Naive thymus-derived CD4-positive, alpha-beta T cell (primary cell): ENCODE measurements around the gene JSRP1. TPM values are rescaled to one million over a fixed set of nuclear protein-coding genes. Genes with fewer than 3 reads are reported as not detected.

Source experiments
- ATAC-seq: fragments of 150-1000 bp; cut with Tn5 transposase; 2 replicates; pipeline ENCODE4 v1.10.0; 2021; ENCODE audit warnings: mild to moderate bottlenecking, moderate library complexity
- CTCF ChIA-PET: fragments of 350-600 bp; sonication (Branson Sonifier 250); formaldehyde crosslinking; loops from one replicate; lab custom pipeline; 2021; ENCODE audit warnings: antibody characterized with exemption; lab: Charles Lee
- POLR2A ChIA-PET: fragments of 350-600 bp; sonication (Branson Sonifier 250); formaldehyde crosslinking; loops from one replicate; lab custom pipeline; 2021; ENCODE audit warnings: antibody characterized with exemption, inconsistent platforms; lab: Charles Lee
- DNase-seq, 9 donors: peaks; one replicate each; pipeline versions ENCODE4 v3.0.0 to v3.0.0-alpha.2; 2020 to 2022; ENCODE audit warnings: mixed read lengths in 1 of 9
- H3K27ac ChIP-seq: one replicate; pipeline ENCODE4 v1.7.0; 2013; ENCODE audit warnings: mild to moderate bottlenecking, low read depth, low read length, moderate library complexity
- H3K27me3 ChIP-seq, 2 donors: one replicate each; pipeline ENCODE4 v1.7.0; 2013; ENCODE audit warnings: low read length in 2 of 2, mild to moderate bottlenecking in 2 of 2, moderate library complexity in 2 of 2; ENCODE audit not compliant: control insufficient read depth in 2 of 2, insufficient read depth in 2 of 2
- H3K36me3 ChIP-seq, 3 experiments: 1 replicate in 2 of 3; 2 replicates in 1 of 3; pipeline ENCODE4 v1.7.0; 2013; ENCODE audit warnings: low read length in 3 of 3, mild to moderate bottlenecking in 3 of 3, moderate library complexity in 1 of 3; ENCODE audit not compliant: insufficient read depth in 3 of 3, control insufficient read depth in 2 of 3
- H3K4me1 ChIP-seq, 2 donors: one replicate each; pipeline ENCODE4 v1.7.0; 2013; ENCODE audit warnings: low read length in 2 of 2, mild to moderate bottlenecking in 2 of 2, moderate library complexity in 1 of 2; ENCODE audit not compliant: control insufficient read depth in 2 of 2, insufficient read depth in 2 of 2
- H3K4me3 ChIP-seq: 2 replicates; pipeline ENCODE4 v1.7.0; 2013; ENCODE audit warnings: mild to moderate bottlenecking, low read length
- H3K9me3 ChIP-seq, 3 experiments: 1 replicate in 2 of 3; 2 replicates in 1 of 3; pipeline ENCODE4 v1.7.0; 2013; ENCODE audit warnings: low read length in 3 of 3; ENCODE audit not compliant: control insufficient read depth in 2 of 3
- H3K27ac Mint-ChIP-seq, 9 donors: one replicate each; pipeline ENCODE4 v1.8.0; 2020 to 2022; ENCODE audit warnings: mixed read lengths in 9 of 9, mild to moderate bottlenecking in 8 of 9, moderate library complexity in 5 of 9, inconsistent platforms in 2 of 9
- H3K27me3 Mint-ChIP-seq, 5 donors: one replicate each; pipeline ENCODE4 v1.8.0; 2021 to 2022; ENCODE audit warnings: mixed read lengths in 5 of 5, mild to moderate bottlenecking in 1 of 5
- H3K36me3 Mint-ChIP-seq, 5 donors: one replicate each; pipeline ENCODE4 v1.8.0; 2020 to 2022; ENCODE audit warnings: mixed read lengths in 5 of 5, mild to moderate bottlenecking in 3 of 5, inconsistent platforms in 1 of 5
- H3K4me1 Mint-ChIP-seq, 7 donors: one replicate each; pipeline ENCODE4 v1.8.0; 2020 to 2022; ENCODE audit warnings: mixed read lengths in 7 of 7, mild to moderate bottlenecking in 3 of 7, inconsistent platforms in 1 of 7
- H3K4me3 Mint-ChIP-seq, 10 donors: one replicate each; pipeline ENCODE4 v1.8.0; 2020 to 2022; ENCODE audit warnings: mild to moderate bottlenecking in 10 of 10, mixed read lengths in 10 of 10, moderate library complexity in 6 of 10, inconsistent platforms in 2 of 10
- H3K9me3 Mint-ChIP-seq, 11 donors: one replicate each; pipeline ENCODE4 v1.8.0; 2020 to 2022; ENCODE audit warnings: mixed read lengths in 11 of 11, mild to moderate bottlenecking in 4 of 11, inconsistent platforms in 1 of 11, moderate library complexity in 1 of 11
- intact Hi-C, 2 donors: fragments of 100-400 bp; cut with micrococcal nuclease; formaldehyde crosslinking; loops; one replicate each; pipeline ENCODE4 v1.15.1; 2023
- polyA plus RNA-seq, 2 donors: library from polyadenylated mRNA; unstranded; fragments of 300-500 nt; fragmentation: Illumina TruSeq; gene quantifications; one replicate each; pipeline ENCODE4 v1.2.3, GENCODE V29; 2021
- total RNA-seq, 6 experiments: library from RNA in 5 of 6; stranded (reverse) in 5 of 6; gene quantifications; 1 replicate in 5 of 6; 2 replicates in 1 of 6; pipeline ENCODE4 v1.2.3 and lab custom pipeline; 2021 to 2026

Gene JSRP1
- total and polyA plus RNA-seq, 7 experiments from 2014 or later, result 0.24 to 0.54 (median 0.34) TPM; not detected in 3

- ChIA-PET CTCF (no interaction called here), POLR2A (interaction anchor here (0.7 to 9.7 kb wide), 4 partner anchors 10 to 138 kb away, joined by 3 to 163 read pairs (median 4); partner anchors contain the start of genes AMH and JSRP1)
- intact Hi-C loops, result no loop called here
- H3K27ac Mint-ChIP-seq, result no peak overlapping the region
- H3K27me3 Mint-ChIP-seq, result peaks cover 0 to 3% (median 0%) of the 10 kb centered on the region in 5 donors
- Histone ChIP-seq H3K27ac (no peak overlapping the region), H3K4me3 (no peak overlapping the region), H3K27me3 (no peaks in the 10 kb centered on the region), H3K9me3 (no peaks in the 10 kb centered on the region), H3K36me3 (peaks cover 18 to 69% (median 33%) of the 10 kb centered on the region in 3 experiments), H3K4me1 (peaks cover 24 to 27% of the 10 kb centered on the region in 2 donors)
- H3K9me3 Mint-ChIP-seq, result no peaks in the 10 kb centered on the region
- no peak overlapping the region for H3K4me3 Mint-ChIP-seq
- no peak for DNase-seq
- H3K36me3 Mint-ChIP-seq, result peaks cover 0 to 22% (median 6%) of the 10 kb centered on the region in 5 donors
- ATAC-seq, result no peak
- peaks cover 17 to 33% (median 25%) of the 10 kb centered on the region in 7 donors for H3K4me1 Mint-ChIP-seq
Observed at GRCh38 chr19:2245273-2245672, 10.9 kb downstream of the JSRP1 start.

- Mint-ChIP-seq H3K27ac (no peak overlapping the region), H3K9me3 (no peaks in the 10 kb centered on the region), H3K4me3 (no peak overlapping the region), H3K4me1 (peaks cover 25 to 41% (median 32%) of the 10 kb centered on the region in 7 donors), H3K36me3 (peaks cover 4 to 22% (median 10%) of the 10 kb centered on the region in 5 donors), H3K27me3 (no peaks in the 10 kb centered on the region)
- Histone ChIP-seq H3K9me3 (no peaks in the 10 kb centered on the region), H3K27me3 (no peaks in the 10 kb centered on the region), H3K36me3 (peaks cover 18 to 69% (median 33%) of the 10 kb centered on the region in 3 experiments), H3K4me1 (peaks cover 26 to 33% of the 10 kb centered on the region in 2 donors), H3K27ac (no peak overlapping the region), H3K4me3 (no peak overlapping the region)
- ChIA-PET CTCF (no interaction called here), POLR2A (interaction anchor here (0.7 to 9.7 kb wide), 4 partner anchors 11 to 139 kb away, joined by 3 to 163 read pairs (median 4); partner anchors contain the start of genes AMH and JSRP1)
- no peak for ATAC-seq
- intact Hi-C loops, result no loop called here
- DNase-seq, result no peak
Observed at GRCh38 chr19:2244486-2244885, 11.7 kb downstream of the JSRP1 start.

- no peaks in the 10 kb centered on the region for H3K27me3 Mint-ChIP-seq
- peaks cover 18 to 69% (median 31%) of the 10 kb centered on the region in 3 experiments for H3K36me3 ChIP-seq
- peaks cover 6 to 22% (median 12%) of the 10 kb centered on the region in 5 donors for H3K36me3 Mint-ChIP-seq
- no peak overlapping the region for H3K27ac Mint-ChIP-seq
- peaks cover 30 to 37% of the 10 kb centered on the region in 2 donors for H3K4me1 ChIP-seq
- no peak overlapping the region for H3K4me3 ChIP-seq
- no peak overlapping the region for H3K4me3 Mint-ChIP-seq
- H3K27me3 ChIP-seq, result no peaks in the 10 kb centered on the region
- H3K9me3 Mint-ChIP-seq, result peaks cover 0 to 1% (median 0%) of the 10 kb centered on the region in 11 donors
- H3K9me3 ChIP-seq, result no peaks in the 10 kb centered on the region
- ATAC-seq (no peak), DNase-seq (no peak)
- no peak overlapping the region for H3K27ac ChIP-seq
- ChIA-PET CTCF (no interaction called here), POLR2A (interaction anchor here (1.0 to 9.7 kb wide), 2 partner anchors 11 to 28 kb away, joined by 3 to 163 read pairs; partner anchors contain the start of genes AMH and JSRP1)
- H3K4me1 Mint-ChIP-seq, result peaks cover 29 to 45% (median 35%) of the 10 kb centered on the region in 7 donors
- intact Hi-C loops, result no loop called here
Observed at GRCh38 chr19:2244125-2244411, 12.1 kb downstream of the JSRP1 start.

GRCh38 chr19:2243274-2244124 is 12.7 kb downstream of the JSRP1 start:
- no peak for ATAC-seq
- no peaks in the 10 kb centered on the region for H3K27me3 ChIP-seq
- CTCF ChIA-PET, result no interaction called here
- H3K4me3 Mint-ChIP-seq, result peak overlapping the region in 1 of 10 donors; percentile 99
- no peaks in the 10 kb centered on the region for H3K9me3 ChIP-seq
- H3K27me3 Mint-ChIP-seq, result no peaks in the 10 kb centered on the region
- POLR2A ChIA-PET, result interaction anchor here (1.0 to 9.7 kb wide), 2 partner anchors 11 to 29 kb away, joined by 3 to 163 read pairs; partner anchors contain the start of genes AMH and JSRP1
- no peak overlapping the region for H3K27ac Mint-ChIP-seq
- peaks cover 36 to 42% of the 10 kb centered on the region in 2 donors for H3K4me1 ChIP-seq
- peaks cover 6 to 26% (median 14%) of the 10 kb centered on the region in 5 donors for H3K36me3 Mint-ChIP-seq
- H3K4me3 ChIP-seq, result no peak overlapping the region
- H3K4me1 Mint-ChIP-seq, result peaks cover 34 to 51% (median 40%) of the 10 kb centered on the region in 7 donors
- intact Hi-C loops, result no loop called here
- no peak overlapping the region for H3K27ac ChIP-seq
- DNase-seq, result no peak
- peaks cover 18 to 64% (median 31%) of the 10 kb centered on the region in 3 experiments for H3K36me3 ChIP-seq
- peaks cover 0 to 1% (median 0%) of the 10 kb centered on the region in 11 donors for H3K9me3 Mint-ChIP-seq

GRCh38 chr19:2242816-2243215 is 13.4 kb downstream of the JSRP1 start:
- H3K9me3 ChIP-seq, result no peaks in the 10 kb centered on the region
- H3K27ac Mint-ChIP-seq, result peak overlapping the region in 1 of 9 donors; percentile 18
- POLR2A ChIA-PET, result interaction anchor here (1.0 to 9.7 kb wide), 3 partner anchors 12 to 30 kb away, joined by 3 to 163 read pairs (median 135); partner anchors contain the start of genes AMH and JSRP1
- H3K36me3 ChIP-seq, result peaks cover 18 to 58% (median 31%) of the 10 kb centered on the region in 3 experiments
- H3K27me3 ChIP-seq, result no peaks in the 10 kb centered on the region
- DNase-seq, result no peak
- H3K4me1 Mint-ChIP-seq, result peaks cover 34 to 57% (median 45%) of the 10 kb centered on the region in 7 donors
- no peak overlapping the region for H3K4me3 ChIP-seq
- H3K36me3 Mint-ChIP-seq, result peaks cover 7 to 29% (median 20%) of the 10 kb centered on the region in 5 donors
- no peaks in the 10 kb centered on the region for H3K27me3 Mint-ChIP-seq
- peaks cover 43 to 49% of the 10 kb centered on the region in 2 donors for H3K4me1 ChIP-seq
- no peak overlapping the region for H3K27ac ChIP-seq
- ATAC-seq, result no peak
- peak overlapping the region in 4 of 10 donors; percentile 27 to 99 (median 70) for H3K4me3 Mint-ChIP-seq
- peaks cover 0 to 5% (median 0%) of the 10 kb centered on the region in 11 donors for H3K9me3 Mint-ChIP-seq
- CTCF ChIA-PET, result no interaction called here
- intact Hi-C loops, result no loop called here

GRCh38 chr19:2242092-2242537 is 14.1 kb downstream of the JSRP1 start:
- Mint-ChIP-seq H3K36me3 (peaks cover 7 to 29% (median 20%) of the 10 kb centered on the region in 5 donors), H3K27ac (peak overlapping the region in 5 of 9 donors; percentile 18 to 81 (median 29)), H3K9me3 (peaks cover 0 to 5% (median 0%) of the 10 kb centered on the region in 11 donors), H3K4me1 (peaks cover 34 to 62% (median 50%) of the 10 kb centered on the region in 7 donors), H3K4me3 (peak overlapping the region in 9 of 10 donors; percentile 16 to 99 (median 51)), H3K27me3 (no peaks in the 10 kb centered on the region)
- ATAC-seq, result no peak
- no peak for DNase-seq
- ChIA-PET POLR2A (interaction anchor here (6.3 to 9.7 kb wide), 2 partner anchors 13 to 31 kb away, joined by 135 to 163 read pairs; partner anchors contain the start of genes AMH and JSRP1), CTCF (interaction anchor here (0.7 kb wide), 1 partner anchor 151 kb away, joined by 3 read pairs; no protein-coding TSS in a partner anchor)
- Histone ChIP-seq H3K9me3 (no peaks in the 10 kb centered on the region), H3K4me1 (peaks cover 47 to 56% of the 10 kb centered on the region in 2 donors), H3K36me3 (peaks cover 18 to 51% (median 31%) of the 10 kb centered on the region in 3 experiments), H3K27me3 (no peaks in the 10 kb centered on the region), H3K27ac (no peak overlapping the region), H3K4me3 (no peak overlapping the region)
- intact Hi-C loops, result no loop called here
